SK-MEL-5 (cell line): Measurements from ENCODE around the gene HMX3. TPM values are rescaled to one million over a fixed set of nuclear protein-coding genes. Genes with fewer than 3 reads are reported as not detected.

Experiments
- DNase-seq: peaks from one replicate; pipeline ENCODE4 v3.0.0-alpha.2; 2016; ENCODE audit warnings: low read depth, low spot score
- in situ Hi-C: cut with HindIII; loops from 2 replicates; pipeline ENCODE4 v1.10.0; 2016; ENCODE audit warnings: low sequenced_read_pairs, high pct_unique_total_duplicates, low pct_unique_long_range_greater_than_20kb
- polyA plus RNA-seq, 2 experiments: library from polyadenylated mRNA; depleted of rRNA; stranded (reverse); fragments of >200 nt; gene quantifications; 2 replicates each; pipeline ENCODE4 v1.2.3, GENCODE V29; 2015
- total RNA-seq: library from RNA; depleted of rRNA; stranded (reverse); fragments of >200 nt; shearing (Covaris generic); gene quantifications from 2 replicates; pipeline ENCODE4 v1.2.3, GENCODE V29; 2014; rRNA removed

The HMX3 gene
- total RNA-seq: 0.32 and 1.6 TPM in 2 replicates
- 0.35 and 0.86 TPM in 2 replicates for polyA plus RNA-seq (2015; cell fraction: cytosol; rRNA removed)
- not detected in 2 replicates for polyA plus RNA-seq (2015; cell fraction: nucleus; rRNA removed)

DNA sequence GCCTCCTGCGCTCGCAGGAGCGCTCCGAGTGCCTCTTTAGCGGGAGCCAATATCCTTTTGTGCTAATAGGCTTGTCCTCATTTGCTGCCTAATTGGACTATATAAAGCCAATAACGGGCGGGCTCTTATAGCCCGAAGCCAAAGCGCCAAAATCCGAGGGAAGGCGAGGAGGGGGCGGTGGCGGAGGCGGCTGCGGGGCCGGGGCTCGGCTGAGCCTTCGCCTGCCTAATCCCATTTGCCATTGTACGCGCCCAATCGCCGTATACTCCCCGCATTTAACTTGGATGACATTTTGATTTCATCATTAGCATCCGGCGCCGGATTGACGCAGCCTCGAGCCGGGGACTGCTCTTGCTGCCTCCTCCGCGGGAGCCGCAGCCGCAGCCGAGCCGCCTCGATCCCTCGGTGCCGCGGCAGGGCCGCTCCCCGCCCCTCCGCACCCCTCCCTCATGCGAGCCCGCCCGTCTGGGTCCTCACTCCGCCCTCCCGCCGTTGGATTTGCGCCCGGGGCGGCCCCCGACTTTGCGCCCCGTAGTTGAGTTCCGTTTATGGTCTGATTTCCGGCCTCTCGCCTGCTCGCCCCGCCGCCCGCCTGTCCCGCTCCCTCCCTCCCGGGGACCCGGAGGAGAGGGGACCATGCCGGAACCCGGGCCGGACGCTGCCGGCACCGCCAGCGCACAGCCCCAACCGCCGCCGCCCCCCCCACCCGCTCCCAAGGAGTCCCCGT lies at the start of gene HMX3:
HMX3 (plus strand) TSS at position 556 of the 727 bp plus-strand sequence; CDS start at position 637, 81 bp downstream.
- DNase-seq: peak; percentile 26
- in situ Hi-C loops: no loop called here

DNA sequence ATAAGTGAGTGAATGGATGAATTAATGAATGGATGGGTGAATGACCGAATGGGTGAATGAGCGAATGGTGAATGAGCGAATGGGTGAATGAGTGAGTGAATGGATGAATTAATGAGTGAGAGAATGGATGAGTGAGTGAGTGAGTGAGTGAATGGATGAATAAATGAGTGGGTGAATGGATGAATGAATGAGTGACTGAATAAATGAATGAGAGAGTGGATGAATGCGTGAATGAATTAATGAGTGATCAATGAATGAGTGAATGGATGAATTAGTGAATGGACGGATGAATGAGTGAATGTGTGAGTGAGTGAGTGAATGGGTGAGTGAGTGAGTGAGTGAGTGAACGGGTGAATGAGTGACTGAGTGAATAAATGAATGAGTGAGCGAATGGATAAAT lies 49.5 kb upstream of the HMX3 start:
- no peak for DNase-seq
- in situ Hi-C loops: no loop called here

DNA sequence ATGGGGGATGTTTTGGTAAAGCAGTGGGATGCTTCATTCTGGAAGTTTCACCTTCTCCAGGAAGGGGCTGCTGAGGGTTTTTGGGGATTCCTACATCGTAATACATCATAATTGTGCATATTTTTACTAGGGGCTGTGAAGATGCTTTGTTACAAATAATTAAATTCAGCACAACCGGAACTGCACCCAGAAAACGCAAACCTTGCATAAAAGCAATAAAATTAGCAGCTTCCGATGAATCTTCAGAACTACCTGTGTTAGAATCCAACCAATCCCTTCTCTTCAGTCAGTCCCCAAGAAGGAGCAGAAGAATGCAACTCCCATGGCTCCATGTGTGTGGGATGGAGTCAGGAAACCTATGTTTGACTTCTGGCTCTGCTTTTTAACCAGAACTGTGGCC lies 48.4 kb upstream of the HMX3 start:
- in situ Hi-C loops: no loop called here
- DNase-seq: no peak

DNA sequence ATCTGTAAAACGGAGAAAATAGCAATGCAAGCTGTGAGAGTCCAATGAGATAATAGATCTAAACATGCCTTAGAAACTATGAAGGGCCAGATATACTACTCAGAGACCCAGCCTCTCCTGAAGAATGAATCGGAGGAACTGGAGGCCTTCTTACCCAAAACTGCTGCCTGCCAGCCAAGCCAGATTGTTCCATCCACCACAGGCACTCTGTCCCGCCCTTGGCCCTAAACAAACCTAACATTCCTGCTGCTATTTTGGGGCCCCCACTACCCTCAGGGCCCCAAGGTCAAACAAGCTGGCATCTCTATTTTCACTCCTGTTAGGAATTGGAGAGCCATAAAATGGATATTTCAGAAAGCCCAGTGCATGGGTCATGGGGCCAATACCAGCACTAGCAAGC lies 48.0 kb upstream of the HMX3 start:
- in situ Hi-C loops: no loop called here
- no peak for DNase-seq

DNA sequence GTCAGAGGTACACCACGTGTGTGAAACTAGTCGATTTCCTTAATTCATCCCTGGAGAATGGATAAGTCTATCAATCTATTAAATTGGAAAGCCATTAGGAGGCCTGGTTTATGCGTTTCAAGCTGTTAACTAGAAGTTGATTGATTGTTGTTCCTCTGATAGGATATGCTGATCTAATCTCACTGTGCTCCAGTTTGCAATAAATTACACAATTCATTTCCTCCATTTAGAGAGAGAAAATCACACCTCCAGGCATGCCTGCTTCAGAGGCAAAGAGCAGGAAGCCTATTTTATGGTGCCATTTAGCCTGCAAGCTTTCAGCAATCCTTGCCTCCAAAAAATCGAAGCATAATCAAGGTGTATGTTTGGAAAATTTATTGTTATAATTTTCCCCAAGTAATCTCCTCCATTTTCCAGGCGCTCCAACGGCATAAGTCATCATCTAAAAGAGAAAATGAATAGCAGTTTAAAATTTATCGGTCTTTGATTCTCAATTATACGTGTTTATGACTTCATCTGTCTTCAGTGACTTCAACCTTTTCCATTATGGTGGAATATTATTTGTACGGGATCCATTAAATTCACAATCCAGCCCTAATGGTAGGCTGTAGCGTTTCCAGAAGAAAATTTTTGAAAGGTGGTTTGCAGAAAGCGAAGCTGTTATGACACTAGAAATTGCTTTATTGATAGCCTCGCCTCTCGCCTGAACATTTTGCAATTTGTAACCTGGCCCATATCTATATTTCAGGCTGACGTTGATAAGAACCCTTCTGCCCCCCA lies 42.9 kb upstream of the HMX3 start:
- in situ Hi-C loops: no loop called here
- DNase-seq: no peak

DNA sequence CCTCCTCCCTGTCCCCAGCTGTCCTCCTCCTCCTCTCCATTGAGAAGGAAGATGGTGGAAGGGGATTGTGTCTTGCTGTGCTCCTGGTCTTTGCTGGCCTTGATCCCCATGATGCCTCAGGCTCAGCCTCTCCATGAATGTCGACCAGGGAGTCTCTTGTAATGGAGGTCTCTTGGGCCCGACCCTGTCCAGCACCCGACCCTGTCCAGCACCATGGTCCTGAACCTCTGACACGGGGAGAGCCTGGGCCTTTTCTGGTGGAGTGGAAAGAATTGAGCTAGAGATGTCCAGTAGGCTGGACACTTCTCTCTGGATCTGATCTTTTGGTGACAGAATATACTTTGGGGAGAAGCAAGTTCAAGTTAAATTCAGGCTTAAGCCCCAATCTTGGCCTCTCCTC lies 42.3 kb upstream of the HMX3 start:
- no peak for DNase-seq
- in situ Hi-C loops: no loop called here

DNA sequence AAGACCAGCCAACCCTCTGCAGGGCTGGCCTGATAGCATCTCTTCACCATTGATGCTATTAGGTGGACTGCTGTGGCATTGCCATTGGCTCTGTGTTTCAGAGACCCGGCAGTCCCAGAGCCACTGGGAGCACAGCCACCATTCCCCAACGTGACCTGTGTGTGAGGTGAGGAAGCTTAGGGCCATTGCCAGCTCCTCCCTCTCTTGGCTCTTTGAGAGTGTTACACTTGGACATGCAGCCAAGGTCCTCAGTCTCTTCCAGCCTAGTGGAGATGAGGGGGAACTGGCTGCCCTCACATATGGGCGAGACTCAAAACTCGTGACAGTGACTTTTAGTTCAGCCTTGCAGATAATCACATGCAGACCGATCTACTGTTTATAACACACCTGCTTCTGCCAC lies 39.3 kb upstream of the HMX3 start:
- no peak for DNase-seq
- in situ Hi-C loops: no loop called here

DNA sequence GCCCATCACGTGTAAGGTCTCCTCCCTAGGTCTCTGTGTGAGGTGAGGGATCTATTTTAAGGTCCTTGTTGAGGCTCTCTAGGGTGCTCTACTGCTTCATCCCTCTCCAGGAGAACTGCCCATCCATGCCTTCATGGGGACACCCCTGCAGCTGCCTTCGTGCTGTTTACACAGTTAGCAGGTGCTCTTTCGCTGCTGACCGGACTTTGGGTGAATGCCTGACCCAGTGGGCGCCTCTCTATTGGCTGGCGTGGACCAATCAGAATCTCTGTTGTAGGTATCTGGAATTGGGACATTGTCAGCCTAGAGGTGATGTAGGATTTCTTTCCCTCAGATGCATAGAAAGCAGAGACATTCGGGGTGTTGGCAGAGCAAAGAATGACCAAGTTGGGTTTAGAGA lies 38.7 kb upstream of the HMX3 start:
- peak; percentile 2 for DNase-seq
- in situ Hi-C loops: no loop called here

DNA sequence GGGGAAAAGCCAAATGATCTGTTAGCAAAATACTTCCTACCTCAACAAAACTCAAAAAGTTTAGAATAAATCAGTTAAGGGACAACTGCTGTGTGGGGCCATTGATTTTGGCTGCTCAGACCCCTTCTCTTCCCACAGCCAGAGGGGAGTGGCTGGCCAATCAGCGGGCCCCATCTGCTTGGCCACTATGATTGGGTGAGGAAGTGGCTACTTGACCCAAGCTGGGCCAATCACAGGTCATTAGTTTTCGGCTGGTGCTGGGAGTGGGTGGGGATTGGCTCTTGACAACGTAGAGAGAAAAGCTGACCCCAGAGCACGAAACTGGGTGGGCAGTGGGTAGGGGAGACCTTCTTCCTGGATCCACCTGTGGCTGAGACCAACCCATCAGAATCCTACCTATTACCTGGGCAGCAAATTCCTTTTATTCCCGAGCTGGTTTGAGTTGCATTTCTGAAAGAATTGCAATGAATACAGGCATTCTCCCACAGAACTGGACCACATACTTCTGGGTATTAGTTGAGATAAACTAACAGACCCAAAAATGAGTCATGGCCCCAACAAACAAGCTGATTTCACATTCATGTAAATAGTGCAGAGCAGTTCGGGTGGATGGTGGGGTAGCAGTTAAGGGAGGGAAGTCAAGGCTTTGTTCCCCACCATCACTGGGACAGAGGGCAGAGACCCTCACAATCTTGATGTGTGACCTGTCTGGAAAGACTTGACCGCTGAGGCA lies 35.6 kb upstream of the HMX3 start:
- no peak for DNase-seq

DNA sequence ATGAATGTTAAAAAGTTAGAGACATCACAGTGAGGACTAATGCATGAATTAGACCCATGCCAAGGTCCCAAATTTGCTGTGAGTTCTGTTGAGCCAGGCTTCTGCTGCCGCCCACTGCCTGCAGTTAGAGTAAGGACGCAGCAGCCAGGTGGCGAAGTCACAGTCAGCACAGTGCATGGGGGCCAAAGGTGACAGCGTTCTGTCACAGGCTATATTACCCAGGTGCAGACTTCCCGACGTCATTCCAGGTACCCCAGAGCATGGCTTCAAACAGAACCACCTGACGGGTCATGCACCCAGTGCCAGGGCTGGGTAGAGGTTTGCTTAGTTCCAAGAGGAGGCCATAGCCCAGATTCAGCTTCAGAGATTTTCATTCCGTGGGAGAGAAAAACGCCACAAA lies 33.9 kb upstream of the HMX3 start:
- DNase-seq: no peak

More for the DNA sequence above, 35.6 kb upstream of the HMX3 start:
- in situ Hi-C loops: no loop called here

DNA sequence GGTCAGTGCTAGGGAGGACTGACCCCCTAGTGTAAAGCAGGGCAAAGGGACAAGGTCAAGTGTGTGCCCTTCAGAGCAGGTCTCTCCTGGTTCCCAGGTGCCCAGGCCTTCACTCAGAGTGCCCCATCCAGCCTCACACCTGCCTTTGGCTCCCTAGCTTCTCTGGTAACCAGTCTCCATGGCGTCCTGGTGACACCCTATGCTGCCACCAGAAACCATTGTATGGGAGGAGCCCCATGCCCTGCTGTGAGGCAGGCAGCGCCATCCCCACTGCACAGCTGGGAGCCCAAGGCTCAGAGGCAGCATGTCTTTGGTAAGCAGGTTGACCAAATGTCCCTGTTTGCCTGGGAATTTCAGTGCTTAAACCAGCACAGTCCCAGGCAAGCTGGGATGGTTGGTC lies 33.1 kb upstream of the HMX3 start:
- in situ Hi-C loops: no loop called here
- no peak for DNase-seq

More for the DNA sequence above, 33.9 kb upstream of the HMX3 start:
- in situ Hi-C loops: no loop called here

DNA sequence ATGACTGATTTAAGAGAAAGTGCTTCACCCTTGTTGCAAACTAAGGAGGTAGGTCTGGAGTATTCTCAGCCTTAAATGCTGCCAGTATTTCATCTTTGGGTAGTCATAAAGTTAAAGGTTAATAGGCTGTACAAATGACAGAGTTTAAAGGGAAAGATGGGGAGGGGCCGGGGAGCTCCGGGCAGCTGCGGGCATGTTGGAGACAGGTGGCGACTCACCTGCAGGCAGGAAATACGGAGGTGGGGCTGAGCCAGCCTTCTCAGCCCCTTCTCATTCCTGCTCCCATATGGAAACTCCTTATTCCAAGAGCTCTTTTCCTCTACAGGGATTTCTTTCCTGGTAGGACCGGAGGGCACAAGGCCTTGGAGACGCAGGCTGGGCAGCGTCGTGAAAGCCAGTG lies 31.8 kb upstream of the HMX3 start:
- no peak for DNase-seq
- in situ Hi-C loops: no loop called here

DNA sequence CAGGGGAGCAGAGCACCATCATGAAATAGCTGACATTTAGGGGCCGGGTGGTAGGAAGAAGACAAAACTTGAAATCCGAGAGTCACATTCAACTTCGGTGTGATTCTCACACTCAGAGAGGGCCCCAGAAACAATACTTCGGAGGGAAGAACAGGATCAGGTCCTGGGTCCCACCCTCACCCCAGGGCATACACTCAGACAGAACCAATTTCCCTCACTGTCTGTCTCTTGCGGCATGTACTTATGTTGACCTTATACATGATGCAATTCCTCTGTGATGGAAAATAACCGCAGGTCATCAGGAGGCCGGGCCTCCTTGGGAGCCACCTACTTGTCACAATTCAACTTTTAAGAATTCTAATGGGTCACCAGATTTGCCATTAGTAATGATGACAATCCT lies 26.3 kb upstream of the HMX3 start:
- in situ Hi-C loops: no loop called here
- no peak for DNase-seq

DNA sequence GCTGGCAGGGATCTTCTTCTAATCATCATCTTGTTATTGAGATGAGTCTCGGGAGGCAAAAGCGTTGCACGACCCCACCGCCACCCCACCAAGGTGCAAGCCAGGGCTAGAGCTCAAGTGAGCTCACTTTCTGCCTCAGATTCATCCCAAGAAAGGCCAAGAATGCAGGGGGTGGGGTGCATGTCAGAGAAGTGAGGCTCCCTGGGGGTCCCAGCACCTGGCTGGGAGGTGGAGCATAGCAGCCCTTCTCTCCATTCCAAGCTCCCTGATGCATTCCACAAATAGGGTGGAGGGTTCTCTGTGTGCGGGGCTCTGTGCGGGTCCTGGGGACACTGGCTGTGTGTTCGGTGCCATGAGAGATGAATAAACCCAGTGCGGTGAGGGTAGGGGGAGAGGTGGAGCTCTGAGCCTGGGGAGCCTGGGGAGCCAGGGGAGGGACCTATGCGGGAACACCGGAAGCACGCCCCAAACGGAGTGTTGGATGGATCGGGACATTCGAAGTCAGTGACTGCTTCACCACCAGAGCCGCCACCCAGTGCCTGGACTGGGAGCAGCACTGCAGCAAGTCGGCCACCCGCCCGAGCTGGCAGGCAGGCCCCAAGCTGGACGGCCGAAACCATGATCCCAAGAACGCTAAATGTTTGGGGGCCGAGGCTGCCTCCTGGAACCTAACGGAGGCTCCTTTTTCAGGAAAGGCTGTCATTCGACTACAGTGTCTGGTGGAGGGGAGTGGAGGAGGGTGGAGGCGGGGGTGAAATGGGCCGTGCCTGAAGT lies 17.9 kb upstream of the HMX3 start:
- no peak for DNase-seq
- in situ Hi-C loops: no loop called here

DNA sequence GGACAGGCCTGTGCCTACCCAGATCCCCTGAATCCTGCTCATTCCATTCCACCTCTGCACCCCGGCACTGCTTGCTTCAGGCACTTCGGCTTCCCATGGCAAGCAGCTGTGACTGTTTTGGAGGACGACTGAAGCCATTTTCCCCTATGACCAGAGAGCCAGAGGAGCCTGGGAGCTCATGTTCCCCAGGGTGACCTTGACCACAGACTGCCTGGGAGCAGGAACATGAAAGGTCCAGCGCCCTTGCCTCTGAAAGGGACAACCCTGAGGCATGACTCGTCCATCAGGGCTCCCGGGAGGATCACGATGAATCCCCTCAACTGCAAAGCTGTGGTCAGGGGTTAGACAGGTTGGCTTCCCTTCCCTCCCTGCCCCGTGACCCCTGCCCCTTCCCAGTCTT lies 16.7 kb upstream of the HMX3 start:
- in situ Hi-C loops: no loop called here
- DNase-seq: no peak

DNA sequence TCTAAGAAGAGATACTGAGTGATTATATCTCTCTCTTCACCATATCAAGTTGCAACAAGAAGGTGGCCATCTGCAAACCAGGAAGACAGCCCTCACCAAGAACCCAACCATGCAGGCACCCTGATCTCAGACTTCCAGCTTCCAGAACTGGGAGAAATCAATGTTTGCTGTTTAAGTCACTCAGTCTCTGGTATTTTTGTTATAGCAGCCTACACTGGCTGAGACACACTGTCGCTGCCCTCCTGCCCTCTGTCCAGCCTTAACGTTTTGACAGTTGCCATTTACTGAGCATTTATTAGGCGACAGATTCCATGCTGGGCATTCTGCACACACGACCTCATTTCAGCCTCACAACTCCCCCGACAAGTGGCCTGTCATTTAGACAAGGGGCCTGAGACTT lies 9.5 kb upstream of the HMX3 start:
- no peak for DNase-seq
- in situ Hi-C loops: no loop called here

DNA sequence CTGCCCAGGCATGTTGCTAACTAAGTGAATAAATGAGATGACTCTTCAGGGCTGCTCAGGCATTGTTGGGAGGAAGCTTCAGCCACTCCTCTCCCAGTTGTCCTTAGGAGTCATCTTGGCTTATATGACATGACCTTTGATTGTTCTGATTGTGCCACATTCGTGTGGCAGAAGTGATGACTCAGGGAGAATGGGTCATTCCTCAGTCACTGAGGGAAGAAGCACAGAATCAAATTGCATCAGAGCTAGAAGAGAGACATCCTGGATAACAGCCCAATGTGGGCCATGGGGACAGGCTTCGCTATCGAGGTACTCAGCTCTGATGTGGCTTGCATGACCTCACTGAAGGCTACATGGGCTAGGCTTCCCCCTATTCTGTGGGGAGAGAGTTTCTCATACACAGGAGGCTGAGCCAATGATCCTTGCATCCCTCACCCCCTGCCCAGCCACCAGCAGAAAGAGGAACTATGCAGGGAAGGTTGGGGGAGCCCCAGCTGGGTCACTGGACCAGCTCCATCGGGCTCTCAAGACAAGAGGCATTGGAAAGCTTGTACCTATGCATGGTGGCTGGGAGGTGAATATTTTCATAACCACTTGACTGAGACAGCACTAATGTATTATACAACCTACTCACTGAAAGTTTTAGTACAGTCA lies 6.0 kb upstream of the HMX3 start:
- no peak for DNase-seq
- in situ Hi-C loops: no loop called here
